HEK293 (cell line): ENCODE measurements around the gene CCDC85C.

Source experiments
- CTCF ChIA-PET: fragments of 350-600 bp; formaldehyde crosslinking; extraction: SDS; loops from one replicate; lab custom pipeline; 2021; ENCODE audit warnings: antibody characterized with exemption; lab: Yijun Ruan, JAX
- POLR2A ChIA-PET: fragments of 300-600 bp; formaldehyde crosslinking; extraction: SDS; loops from one replicate; lab custom pipeline; 2020; ENCODE audit warnings: antibody characterized with exemption, inconsistent platforms; lab: Yijun Ruan, JAX
- H3K27ac ChIP-seq: fragments of 200-500 bp; sonication (Bioruptor generic); 2 replicates; pipeline ENCODE4 v1.5.1; 2014; ENCODE audit warnings: low read depth, low read length, control low read depth, inconsistent platforms; ENCODE audit errors: extremely low read depth
- H3K36me3 ChIP-seq, 2 experiments: fragments of 200-500 bp in 1 of 2; sonication (Bioruptor generic) in 1 of 2; 1 replicate in 1 of 2; 2 replicates in 1 of 2; pipeline ENCODE4 v1.5.1; 2014 to 2017; ENCODE audit warnings: inconsistent platforms in 2 of 2, low read length in 2 of 2; ENCODE audit not compliant: control insufficient read depth in 2 of 2, insufficient read depth in 1 of 2
- H3K4me1 ChIP-seq: fragments of 200-500 bp; sonication (Bioruptor generic); 2 replicates; pipeline ENCODE4 v1.5.1; 2014; ENCODE audit warnings: mild to moderate bottlenecking, low read length, inconsistent platforms; ENCODE audit not compliant: control insufficient read depth, insufficient read depth
- H3K4me3 ChIP-seq: 2 replicates; pipeline ENCODE4 v1.5.1; 2011; ENCODE audit warnings: low read depth, mild to moderate bottlenecking, control low read depth, low read length, moderate library complexity
- H3K9me3 ChIP-seq: fragments of 200-500 bp; sonication (Bioruptor generic); 2 replicates; pipeline ENCODE4 v1.5.1; 2014; ENCODE audit warnings: low read depth, low read length, inconsistent platforms; ENCODE audit not compliant: control insufficient read depth, insufficient read depth
- BCL11B ChIP-seq: fragments of 450-650 bp; formaldehyde crosslinking; IDR thresholded peaks from 2 replicates; pipeline ENCODE4 v1.5.1; 2016; ENCODE audit warnings: low read depth, missing biosample characterization, missing genetic modification characterization
- PBX3 ChIP-seq: sonication (generic); formaldehyde crosslinking; IDR thresholded peaks from 2 replicates; pipeline ENCODE4 v1.8.1; 2022; ENCODE audit warnings: mild to moderate bottlenecking, moderate library complexity, missing genetic modification reagents
- SP2 ChIP-seq: fragments of 450-650 bp; formaldehyde crosslinking; IDR thresholded peaks from 2 replicates; pipeline ENCODE4 v1.5.1; 2016; ENCODE audit warnings: missing biosample characterization, missing genetic modification characterization
- TRIM28 ChIP-seq: IDR thresholded peaks from 2 replicates; pipeline ENCODE4 v1.6.1; 2011; ENCODE audit warnings: low read length, control low read depth, borderline replicate concordance
- ZNF146 ChIP-seq: fragments of 450-650 bp; formaldehyde crosslinking; IDR thresholded peaks from 2 replicates; pipeline ENCODE4 v1.5.1; 2016; ENCODE audit warnings: missing biosample characterization, missing genetic modification characterization
- ZNF16 ChIP-seq: fragments of 450-650 bp; formaldehyde crosslinking; IDR thresholded peaks from 2 replicates; pipeline ENCODE4 v1.5.1; 2016; ENCODE audit warnings: low read depth, missing biosample characterization, missing genetic modification characterization
- ZNF18 ChIP-seq: fragments of 450-650 bp; formaldehyde crosslinking; IDR thresholded peaks from 2 replicates; pipeline ENCODE4 v1.5.1; 2016; ENCODE audit warnings: missing biosample characterization, missing genetic modification characterization
- ZNF23 ChIP-seq: fragments of 450-650 bp; formaldehyde crosslinking; IDR thresholded peaks from 2 replicates; pipeline ENCODE4 v1.5.1; 2016; ENCODE audit warnings: missing biosample characterization, missing genetic modification characterization, borderline replicate concordance
- ZNF335 ChIP-seq: fragments of 450-650 bp; formaldehyde crosslinking; conservative IDR thresholded peaks from 2 replicates; pipeline ENCODE4 v1.5.1; 2016; ENCODE audit warnings: missing biosample characterization, missing genetic modification characterization
- ZNF423 ChIP-seq: fragments of 450-650 bp; formaldehyde crosslinking; IDR thresholded peaks from 2 replicates; pipeline ENCODE4 v1.5.1; 2016; ENCODE audit warnings: missing biosample characterization, missing genetic modification characterization
- ZNF560 ChIP-seq: fragments of 450-650 bp; formaldehyde crosslinking; IDR thresholded peaks from 2 replicates; pipeline ENCODE4 v1.5.1; 2017; ENCODE audit warnings: missing biosample characterization, missing genetic modification characterization, borderline replicate concordance
- ZNF623 ChIP-seq: fragments of 450-650 bp; formaldehyde crosslinking; IDR thresholded peaks from 2 replicates; pipeline ENCODE4 v1.5.1; 2016; ENCODE audit warnings: missing biosample characterization, missing genetic modification characterization
- ZNF658 ChIP-seq: fragments of 450-650 bp; formaldehyde crosslinking; IDR thresholded peaks from 2 replicates; pipeline ENCODE4; 2016; ENCODE audit warnings: missing biosample characterization, missing genetic modification characterization
- ZNF843 ChIP-seq: fragments of 450-650 bp; formaldehyde crosslinking; IDR thresholded peaks from 2 replicates; pipeline ENCODE4 v1.5.1; 2016; ENCODE audit warnings: missing biosample characterization, missing genetic modification characterization
- TF ChIP-seq, protein P1 (sequence below): fragments of 450-650 bp; IDR thresholded peaks from 2 replicates; pipeline ENCODE4 v1.5.1; 2018; ENCODE audit warnings: missing biosample characterization, mild to moderate bottlenecking, missing genetic modification characterization

The CCDC85C gene

GRCh38 chr14:99527427-99528076 is 76.5 kb downstream of the CCDC85C start (continued):
- TF ChIP-seq PBX3, result no peak

GRCh38 chr14:99527026-99527425 is 77.0 kb downstream of the CCDC85C start:
- no peak overlapping the region for H3K4me3 ChIP-seq
- no peak overlapping the region for H3K27ac ChIP-seq
- ChIA-PET POLR2A (no interaction called here), CTCF (no interaction called here)
- no peaks in the 10 kb centered on the region for H3K36me3 ChIP-seq
- peaks cover 28% of the 10 kb centered on the region for H3K4me1 ChIP-seq
- H3K9me3 ChIP-seq, result no peaks in the 10 kb centered on the region
- TF ChIP-seq ZNF658 (tag by site-specific recombination), result no peak
- TF ChIP-seq, all 188 proteins: peak for 0

GRCh38 chr14:99525699-99526080 is 78.3 kb downstream of the CCDC85C start:
- no peaks in the 10 kb centered on the region for H3K9me3 ChIP-seq
- TF ChIP-seq ZNF23 (tag by site-specific recombination), result no peak
- TF ChIP-seq ZNF560, result no peak
- TF ChIP-seq ZNF843 (tag by site-specific recombination), result no peak
- no peak for TF ChIP-seq ZNF16 (tag by site-specific recombination)
- TF ChIP-seq, protein P1, sequence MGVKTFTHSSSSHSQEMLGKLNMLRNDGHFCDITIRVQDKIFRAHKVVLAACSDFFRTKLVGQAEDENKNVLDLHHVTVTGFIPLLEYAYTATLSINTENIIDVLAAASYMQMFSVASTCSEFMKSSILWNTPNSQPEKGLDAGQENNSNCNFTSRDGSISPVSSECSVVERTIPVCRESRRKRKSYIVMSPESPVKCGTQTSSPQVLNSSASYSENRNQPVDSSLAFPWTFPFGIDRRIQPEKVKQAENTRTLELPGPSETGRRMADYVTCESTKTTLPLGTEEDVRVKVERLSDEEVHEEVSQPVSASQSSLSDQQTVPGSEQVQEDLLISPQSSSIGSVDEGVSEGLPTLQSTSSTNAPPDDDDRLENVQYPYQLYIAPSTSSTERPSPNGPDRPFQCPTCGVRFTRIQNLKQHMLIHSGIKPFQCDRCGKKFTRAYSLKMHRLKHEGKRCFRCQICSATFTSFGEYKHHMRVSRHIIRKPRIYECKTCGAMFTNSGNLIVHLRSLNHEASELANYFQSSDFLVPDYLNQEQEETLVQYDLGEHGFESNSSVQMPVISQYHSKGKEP (tag by site-specific recombination), result no peak
- no peak for TF ChIP-seq ZNF423 (tag by site-specific recombination)
- TF ChIP-seq ZNF335, result no peak
- TF ChIP-seq BCL11B (tag by site-specific recombination), result no peak
- TF ChIP-seq ZNF146 (tag by site-specific recombination), result no peak
- TF ChIP-seq ZNF623 (tag by site-specific recombination), result no peak
- no peak for TF ChIP-seq SP2
- no peak for TF ChIP-seq TRIM28
- TF ChIP-seq ZNF18 (tag by site-specific recombination), result no peak
- H3K27ac ChIP-seq, result no peak overlapping the region
- H3K36me3 ChIP-seq, result no peaks in the 10 kb centered on the region
- H3K4me3 ChIP-seq, result no peak overlapping the region
- peaks cover 25% of the 10 kb centered on the region for H3K4me1 ChIP-seq
- CTCF ChIA-PET, result interaction anchor here (0.6 to 1.9 kb wide), 5 partner anchors 17 to 103 kb away, joined by 3 to 7 read pairs (median 4); no protein-coding TSS in a partner anchor
- POLR2A ChIA-PET, result no interaction called here
